GM19452 (cell line): ENCODE measurements around the gene MAN2B2.

Experiments used
- ATAC-seq: cut with Tn5 transposase; IDR thresholded peaks from one replicate; pipeline ENCODE4 v1.9.1; 2021; ENCODE audit not compliant: unreplicated experiment

MAN2B2 gene

DNA sequence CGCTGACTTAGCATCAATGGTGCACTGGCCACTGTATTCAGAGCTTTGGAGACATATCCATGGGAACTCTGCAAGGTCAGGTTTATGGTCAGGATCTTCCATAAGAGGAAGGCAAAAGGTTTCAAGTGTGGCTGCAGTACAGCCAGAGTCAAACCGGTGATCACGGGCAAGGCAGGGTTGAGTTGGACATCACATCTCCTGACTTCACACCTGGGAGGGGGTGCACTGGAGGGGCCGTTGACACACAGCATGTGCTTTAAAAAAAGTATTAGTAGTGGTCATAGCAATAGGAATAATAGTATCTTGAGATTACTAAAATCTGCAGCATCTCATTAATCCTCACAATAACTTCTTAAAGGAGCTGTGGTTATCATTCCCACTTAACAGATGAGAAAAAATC, 28.9 kb upstream of the MAN2B2 start:
- no peak for ATAC-seq

DNA sequence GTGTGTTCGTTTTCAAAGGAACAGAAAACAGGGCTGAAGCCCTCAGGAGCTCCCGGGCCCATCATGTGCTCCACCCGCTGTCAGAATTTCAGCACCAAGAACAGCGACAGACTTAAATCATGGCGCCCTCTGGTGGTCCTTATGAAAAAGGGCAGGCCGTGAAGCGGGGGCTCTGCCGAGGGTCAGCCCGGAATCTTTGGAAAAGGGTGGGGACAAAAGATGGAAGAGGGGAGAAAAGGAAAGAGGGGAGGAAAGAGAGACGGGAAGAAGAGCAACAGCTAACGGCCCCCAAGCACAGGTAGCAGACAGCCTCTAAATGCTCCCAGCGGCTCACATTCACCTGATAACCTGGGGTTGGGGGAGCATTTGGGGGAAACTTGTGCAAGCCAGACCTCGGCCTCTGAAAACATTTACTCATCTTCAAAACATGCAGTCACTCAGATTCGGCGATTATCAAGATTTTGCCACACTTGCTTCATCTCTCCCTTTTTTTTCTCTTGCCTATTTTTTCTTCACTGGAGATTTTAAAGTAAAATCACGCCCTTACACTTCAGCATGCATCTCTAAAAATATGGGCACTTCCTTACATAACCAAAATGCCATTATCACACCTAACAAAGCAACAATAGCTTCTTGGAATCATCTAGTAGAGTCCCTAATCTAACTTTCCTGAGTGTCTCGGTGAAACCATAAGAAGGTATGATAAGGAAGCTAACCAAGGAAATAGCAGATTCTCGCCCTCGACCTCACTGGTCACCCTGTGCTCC, 28.1 kb upstream of the MAN2B2 start:
- ATAC-seq = no peak

DNA sequence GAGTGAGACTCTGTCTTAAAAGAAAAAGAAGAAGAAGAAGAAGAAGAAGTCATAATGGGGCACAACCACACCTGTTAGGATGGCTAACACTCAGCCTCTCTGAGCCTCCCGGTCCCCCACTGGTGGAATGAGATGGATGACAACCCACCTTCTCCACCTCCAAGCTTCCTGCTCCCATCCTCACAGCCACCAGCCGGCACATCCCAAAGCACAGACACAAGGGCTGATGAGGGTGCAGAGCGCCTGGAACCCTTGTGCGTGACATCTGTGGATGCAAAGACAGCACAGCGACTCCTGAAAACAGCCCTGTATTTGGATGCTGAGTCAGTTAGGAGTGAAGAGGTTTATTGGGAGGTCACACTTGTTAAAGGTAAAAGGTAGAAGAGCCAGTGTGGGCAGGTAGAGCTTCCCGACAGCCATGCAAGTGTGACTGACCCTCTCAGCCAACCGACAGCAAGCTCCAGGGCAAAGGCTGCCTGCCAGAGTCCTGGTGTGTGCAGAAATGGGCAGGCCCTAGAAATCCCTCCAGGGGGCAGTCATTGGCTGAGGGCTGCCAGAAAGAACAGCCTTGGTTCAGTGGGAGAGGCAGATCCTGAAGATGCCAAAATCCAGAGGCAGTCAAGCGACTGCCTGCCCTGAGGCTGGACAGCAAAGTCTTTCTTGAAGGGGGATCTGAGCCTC, 26.6 kb upstream of the MAN2B2 start:
- no peak for ATAC-seq

DNA sequence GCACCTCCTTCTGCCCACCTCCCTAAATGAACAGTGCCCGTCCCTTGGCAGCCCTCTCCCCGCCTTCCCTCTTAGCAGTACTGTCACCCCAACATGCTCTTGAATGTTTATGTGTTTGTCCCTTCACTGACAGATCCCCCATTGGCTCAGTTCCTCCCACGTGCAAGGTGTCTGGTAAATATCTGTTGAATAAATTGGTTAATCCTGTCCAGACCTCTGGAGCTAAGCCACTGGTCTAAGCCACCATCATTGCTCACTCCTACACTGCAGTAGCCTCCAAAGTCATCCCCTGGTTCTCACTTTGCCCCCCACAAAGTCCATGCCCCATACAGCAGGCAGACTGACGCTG, 26.1 kb upstream of the MAN2B2 start:
- ATAC-seq = no peak

DNA sequence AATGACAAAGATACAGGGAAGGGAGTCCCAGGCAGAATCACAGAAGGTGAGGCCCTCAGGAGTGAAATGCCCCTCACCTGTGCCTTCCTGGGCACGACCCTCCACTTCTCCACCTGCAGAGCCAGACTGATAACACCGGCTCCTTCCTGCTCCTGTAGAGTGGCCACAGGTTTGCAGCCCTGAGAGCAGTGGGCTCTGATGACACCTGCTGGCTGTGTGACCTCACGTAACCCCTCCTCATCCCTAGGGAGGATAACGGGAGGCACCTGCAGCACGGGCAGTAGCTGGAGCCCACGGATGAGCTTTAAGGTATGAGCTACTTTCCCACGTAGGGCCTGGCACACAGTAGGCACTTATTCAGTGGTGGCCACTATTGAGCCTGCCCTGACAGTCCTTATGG, 25.5 kb upstream of the MAN2B2 start:
- no peak for ATAC-seq

DNA sequence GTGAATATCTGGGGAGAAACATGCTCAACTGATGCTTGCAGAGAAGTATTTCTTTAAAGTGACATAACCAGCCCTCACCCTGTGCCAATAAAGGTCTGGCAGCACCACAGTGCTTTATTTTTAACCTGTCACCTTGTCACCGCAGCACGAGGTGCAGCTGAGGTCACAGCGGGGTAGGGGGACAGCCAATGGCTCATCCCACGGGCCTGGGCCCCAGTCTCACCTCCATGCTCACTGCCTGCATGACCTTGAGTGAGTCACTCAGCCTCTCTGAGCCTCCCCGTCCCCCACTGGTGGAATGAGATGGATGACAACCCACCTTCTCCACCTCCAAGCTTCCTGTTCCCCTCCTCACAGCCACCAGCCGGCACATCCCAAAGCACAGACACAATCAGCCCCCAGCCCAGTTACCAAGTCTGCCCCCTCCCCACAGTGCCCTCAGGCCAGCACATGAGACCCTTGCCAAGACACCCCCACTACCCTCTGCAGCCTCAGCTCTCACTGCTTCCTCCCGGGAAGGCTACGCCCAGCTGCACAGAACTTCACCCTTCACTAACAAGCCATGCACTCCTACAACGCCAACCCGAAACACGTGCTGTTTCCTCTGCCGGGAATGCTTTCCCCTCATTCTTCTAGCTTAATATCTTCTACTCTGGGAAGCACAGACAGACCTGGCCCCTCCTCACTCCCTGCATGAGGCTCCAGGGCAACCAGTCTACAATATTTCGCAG, 24.9 kb upstream of the MAN2B2 start:
- ATAC-seq = no peak

DNA sequence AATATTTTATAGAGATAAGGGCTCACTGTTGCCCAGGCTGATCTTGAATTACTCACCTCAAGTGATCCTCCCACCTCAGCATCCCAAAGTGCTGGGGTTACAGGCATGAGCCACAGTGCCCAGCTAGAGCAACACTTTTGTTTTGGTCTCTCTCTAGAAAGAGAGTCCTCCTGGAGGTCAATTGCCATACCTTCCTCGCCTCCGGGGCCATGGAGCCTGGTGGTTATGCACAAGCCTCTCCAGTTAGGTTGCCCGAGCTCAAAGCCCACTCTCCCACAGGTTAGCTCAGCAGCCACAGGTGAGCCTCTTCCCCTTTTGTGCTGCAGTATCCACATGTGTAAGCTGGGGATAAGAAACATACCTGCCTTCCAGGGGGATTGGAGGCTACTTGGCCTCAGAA, 24.2 kb upstream of the MAN2B2 start:
- no peak for ATAC-seq

DNA sequence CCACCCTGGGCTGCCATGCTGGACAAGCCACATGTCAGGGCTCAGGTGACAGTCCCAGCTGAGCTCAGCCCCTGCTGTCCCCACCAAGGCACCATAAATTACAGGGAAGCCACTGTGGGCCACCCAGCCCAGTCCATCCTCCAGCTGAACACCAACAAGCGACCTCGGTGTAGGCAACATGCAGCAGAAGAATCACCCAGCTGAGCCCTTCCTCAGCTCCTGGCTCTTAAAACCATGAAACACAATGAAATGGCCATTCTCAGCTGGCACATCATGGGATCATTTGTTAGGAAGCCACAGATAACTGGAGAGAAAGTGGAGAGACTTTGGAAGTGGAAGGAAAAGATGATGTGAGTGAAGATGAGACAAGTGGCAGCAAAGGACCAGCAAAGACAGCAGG, 23.3 kb upstream of the MAN2B2 start:
- ATAC-seq = no peak

DNA sequence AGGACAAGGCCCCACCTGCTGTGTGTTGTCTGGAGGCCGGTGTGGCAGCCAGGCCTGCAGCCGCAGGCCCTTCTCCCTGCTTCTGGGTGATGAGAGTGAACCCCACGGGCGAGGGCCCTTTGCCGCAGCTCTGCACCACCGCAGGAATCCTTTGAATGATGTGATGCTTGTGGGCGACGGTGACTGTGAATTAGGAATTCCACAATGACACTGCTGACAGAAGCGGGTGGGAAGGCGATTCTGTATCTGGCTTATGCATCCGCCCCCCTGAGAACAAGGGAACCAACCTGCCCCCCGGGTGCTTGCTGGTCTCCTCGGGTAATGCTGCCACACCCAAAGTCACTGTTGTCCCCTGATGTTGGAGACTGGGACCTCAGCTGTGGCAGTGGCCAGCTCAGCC, 19.5 kb upstream of the MAN2B2 start:
- no peak for ATAC-seq

DNA sequence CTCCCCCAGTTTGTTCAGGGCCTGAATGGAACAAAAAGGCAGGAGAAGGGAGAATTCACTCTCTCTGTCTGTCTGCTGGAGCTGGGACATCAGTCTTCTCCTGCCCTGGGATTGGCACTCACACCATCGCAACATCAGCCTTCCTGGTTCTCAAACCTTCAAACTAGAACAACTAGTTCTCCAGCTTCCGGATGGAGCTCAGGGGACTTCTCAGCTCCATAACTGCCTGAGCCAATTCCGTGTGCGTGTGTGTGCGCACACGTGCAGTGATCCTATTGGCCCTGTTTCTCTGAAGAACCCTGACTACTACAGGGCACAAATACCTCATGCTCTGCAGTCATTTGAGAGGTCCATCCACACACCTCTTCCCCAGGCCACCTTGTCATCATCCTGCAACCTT, 18.7 kb upstream of the MAN2B2 start:
- no peak for ATAC-seq

DNA sequence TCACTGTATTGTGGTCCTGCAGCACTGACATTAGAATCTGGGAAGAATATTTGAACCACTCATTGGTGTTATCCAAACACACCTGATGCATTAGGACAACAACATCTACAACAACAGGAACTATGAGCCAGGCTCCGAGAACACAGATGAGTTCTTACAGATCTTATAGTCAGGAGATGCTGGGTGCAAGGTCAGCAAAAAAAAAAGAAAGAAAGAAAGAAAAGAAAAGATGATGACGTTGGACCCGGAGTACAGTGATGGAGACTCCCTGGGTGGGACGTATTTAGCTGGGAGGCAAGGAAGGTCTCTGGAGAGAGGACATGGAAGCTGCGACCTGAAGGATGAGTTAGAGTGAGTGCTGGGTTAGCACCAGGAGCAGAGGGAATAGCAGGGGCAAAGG, 17.8 kb upstream of the MAN2B2 start:
- ATAC-seq = no peak

DNA sequence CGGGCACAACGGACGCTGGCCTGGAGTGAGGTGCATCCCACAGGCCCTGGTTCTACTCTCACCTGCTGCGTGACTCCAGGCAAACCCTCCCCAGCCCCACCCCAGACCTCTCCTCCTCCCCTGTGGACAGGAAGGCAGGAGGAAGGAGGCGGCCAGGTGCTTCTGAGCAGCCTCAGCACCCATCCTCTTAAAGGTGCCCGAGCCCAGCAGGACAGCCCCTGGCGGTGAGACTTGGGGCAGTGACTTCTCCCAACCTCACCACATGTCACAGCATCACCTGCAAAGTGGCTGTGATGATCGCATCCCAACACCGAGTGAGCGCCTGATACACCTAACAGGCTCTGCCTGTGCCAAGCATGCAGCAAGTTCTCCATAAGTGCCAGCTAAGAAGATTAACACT, 17.1 kb upstream of the MAN2B2 start:
- ATAC-seq = no peak

DNA sequence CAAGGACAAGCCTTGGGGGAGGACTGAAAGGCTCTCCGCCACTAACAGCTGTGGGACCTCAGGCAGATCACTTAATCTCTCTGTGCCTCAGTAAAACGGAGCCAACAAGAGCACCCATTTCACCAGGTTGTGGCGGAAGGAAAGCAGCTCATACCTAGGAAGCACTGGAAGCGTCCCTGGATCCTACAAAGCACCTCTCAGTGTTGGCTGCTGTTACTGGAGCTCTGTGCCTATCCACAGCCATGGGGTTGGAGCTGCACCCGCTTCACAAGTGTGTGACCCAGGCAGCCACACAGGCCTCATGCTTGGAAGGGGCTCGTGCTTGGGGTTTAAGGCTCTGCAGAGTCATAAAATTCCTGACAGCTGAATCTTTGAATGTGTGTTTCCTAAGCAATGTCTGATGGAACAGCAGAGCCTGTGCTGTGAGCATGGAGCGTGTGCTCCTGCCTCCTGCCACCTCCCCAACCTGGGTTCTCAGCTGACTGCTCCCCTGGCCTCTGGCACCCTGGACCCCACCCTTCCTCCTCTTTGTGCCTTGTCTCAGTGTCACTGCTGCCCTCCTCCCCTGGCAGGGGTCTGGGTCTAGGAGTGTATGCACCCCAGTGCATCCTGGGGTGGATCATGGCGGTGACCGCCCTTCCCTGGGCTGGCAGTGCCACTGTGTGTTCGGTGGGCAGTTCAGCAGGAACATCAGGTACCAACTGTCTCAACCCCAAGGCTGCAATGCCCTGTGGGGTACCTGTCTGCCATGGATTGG, 14.4 kb upstream of the MAN2B2 start:
- no peak for ATAC-seq

DNA sequence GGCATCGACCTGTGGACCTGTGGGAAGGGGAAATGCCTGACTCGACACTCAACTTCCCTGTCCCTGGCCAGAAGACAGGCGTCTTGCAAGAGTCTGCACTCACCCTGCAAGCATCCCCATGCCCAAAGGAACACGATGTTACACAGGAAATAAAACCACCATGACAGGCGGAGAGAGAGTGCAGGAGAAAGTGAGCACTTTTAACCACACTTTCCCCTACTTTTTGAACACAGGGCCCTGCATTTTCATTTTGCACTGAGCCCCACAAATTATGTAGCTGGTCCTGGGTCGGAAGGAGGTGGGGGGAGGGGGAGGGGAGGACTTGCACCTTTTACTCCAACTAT, 13.8 kb upstream of the MAN2B2 start:
- ATAC-seq = no peak

DNA sequence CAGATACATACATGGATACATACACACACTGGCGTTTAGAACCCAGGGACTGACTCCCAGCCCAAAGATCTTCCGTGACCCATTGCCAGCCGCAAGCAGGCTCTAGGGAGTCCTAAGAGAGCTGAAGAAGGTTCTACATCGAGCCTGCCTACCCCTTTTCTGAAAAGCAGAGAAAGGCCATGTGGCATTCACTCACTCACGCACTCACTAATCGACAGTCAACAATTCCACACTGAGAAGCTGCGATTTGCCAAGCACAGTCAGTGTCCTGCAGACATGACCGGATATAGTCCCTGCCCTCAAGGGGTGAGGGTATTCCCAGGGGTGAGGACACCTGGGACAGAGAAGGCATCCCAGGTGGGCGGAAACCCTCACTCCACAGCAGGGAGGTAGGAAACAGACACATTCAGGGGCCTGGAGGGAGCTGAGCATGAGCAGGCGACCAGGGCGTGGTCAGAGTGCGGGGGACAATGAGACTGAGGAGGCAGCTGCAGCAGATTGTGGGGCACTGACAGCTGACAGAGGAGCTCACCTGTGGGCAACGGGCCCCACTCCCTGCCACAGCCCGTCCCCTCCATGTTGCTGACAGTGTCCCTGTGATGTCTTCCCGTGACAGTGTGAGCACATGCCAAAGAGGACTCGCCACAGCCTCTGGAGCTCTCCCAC, 13.2 kb upstream of the MAN2B2 start:
- no peak for ATAC-seq

DNA sequence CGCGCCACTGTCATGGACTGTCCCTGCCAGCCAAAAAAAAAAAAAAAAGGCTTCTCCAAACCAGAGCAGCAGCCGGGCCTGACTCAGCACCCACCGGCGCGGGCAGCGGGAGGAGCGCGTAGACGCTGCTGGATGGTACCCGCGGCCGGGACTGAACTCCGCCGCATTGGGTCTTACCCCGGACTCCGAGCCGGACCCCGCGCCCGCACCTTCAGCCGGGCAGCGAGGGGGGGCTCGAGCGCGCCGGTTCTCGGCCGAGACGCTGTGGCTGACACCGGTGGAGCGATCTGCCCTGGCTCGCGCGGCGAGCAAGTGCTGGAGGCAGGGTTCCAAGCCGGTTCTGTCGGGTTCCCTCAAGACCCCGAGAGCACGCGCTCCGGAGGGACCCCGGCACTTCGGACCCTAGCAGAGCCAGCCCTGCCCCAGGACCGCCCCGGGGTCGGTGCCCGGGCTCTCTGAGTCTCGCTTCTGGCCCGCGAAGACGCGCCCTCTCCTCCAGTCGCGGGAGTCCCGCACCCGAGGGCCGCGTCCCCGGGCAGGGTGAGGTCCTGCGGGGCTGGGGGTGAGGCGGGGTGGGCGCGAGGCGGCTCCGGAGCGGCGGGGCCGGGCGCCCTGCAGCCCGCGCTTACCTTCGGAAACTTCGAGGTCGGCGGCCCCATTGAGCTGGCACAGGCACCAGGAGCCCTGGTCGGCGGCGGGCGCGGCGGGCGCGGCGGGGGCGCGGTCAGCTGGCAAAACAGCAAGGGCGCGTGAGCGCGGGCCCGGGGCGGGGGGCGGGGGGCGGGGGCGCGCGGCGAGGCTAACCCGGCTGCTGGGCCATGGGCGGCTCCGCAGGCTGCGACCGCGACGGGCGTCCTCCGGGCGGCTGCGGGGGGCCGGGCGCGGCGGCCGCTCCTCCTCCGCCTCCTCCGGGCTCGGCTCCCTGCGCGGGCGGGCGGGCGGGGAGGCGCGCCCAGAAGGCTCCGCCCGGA, 11.8 kb upstream of the MAN2B2 start:
- no peak for ATAC-seq

DNA sequence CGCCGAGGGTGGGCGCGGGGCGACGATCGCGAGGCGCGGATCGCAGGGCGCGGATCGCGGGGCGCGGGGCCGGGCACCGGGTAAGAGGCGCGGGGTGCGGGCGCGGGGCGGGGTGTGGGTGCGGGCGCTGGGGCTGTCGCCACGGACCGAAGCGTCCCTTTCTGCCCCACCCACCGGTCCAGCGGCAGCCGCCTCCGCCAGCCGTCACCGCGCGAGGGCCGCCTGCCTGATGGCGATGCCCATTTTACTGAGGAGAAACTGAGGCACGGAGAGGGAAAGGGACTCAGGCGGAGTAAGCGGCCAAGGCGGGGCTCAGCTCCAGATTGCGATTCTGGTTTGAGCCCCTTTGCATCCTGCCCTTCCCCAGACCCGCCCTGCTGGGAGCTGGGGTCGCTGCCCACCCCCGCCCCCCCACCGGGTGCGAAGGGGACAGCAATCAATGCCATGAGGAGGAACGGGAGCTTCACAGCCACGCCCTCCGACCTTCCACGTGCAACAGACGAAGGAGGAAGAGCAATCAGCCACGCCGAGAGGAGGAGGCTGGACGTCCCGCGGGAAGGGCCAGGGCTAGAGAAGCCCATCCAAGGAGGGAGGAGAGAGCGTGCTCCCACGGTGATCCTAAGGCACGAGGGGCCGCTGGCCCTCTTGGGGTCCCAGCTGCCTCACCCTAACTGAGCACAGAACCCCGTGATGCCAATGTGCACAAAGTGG, 10.9 kb upstream of the MAN2B2 start:
- ATAC-seq = no peak

DNA sequence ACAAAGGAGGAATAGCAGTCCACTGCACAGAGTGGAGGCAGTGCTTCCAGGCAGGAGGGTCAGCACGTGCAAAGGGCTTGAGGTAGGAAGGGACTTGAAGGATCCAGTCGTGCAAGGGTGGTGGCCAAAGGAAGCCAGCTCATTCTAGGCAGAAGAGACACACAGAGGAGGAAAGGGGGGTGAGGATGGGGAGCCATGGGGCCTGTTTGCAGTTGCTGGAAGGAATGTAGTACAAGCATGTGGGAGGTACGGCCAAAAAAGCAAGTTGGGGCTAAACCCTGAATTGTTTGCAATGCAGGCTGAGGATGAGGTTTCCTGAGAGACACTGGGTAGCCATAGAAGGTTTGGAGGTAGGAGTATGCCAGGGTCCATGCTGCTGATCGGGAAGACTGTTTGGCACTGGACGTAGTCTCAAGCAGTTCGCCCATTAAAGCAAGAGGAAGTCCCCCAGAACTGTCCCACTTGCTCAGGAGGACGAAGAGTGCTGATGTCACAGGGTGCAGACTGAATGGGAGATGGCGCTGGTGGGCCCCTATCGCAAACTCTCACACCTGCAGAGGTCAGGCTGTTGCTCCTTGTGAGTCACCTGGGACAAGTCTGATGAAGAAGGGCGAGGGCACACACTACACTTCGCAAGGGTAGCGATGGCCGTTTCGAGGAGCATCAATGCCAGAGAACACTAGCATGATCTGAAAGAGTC, 9.1 kb upstream of the MAN2B2 start:
- no peak for ATAC-seq
